Measurements from ENCODE around the gene ALS2CL.

ALS2CL gene

DNA sequence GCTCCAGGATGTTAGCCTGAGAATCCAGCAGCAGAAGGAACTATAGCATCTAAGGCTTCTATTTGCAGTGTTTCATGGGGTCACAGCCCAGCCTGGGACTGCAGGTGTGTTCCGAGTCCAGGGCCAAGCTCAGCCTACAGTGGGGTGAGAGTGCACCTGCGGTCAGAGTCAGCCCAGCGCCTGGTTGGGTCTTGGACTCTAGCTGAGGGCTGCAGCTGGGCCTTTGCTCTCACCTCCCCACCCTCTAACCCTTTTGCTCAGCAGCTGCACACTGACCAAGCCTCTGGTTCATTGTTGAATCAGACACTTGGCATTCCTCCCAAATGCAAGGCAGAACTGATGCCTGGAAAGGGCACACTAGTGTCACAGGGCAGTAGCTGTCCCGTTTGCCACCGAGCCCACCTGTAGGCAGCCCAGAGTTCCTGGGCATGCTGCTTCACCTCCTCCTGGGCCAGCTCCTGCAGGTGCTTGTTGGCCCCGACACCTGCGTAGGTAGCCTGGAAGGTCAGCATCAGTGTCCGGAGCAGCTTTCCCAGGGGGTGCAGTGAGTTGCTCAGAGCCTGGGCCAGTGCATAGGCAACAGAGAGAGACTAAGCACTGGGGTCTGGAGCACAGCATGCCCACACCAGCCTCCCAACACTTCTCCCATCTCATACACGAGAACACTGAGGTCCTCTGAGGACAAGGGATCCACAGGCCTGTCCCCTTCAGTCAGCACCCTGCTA, 17.5 kb downstream of the ALS2CL start:
- DNase-seq = no peak

- no peak for DNase-seq
These were observed 18.1 kb downstream of the ALS2CL start for GRCh38 chr3:46675426-46675825.

- no peak for DNase-seq
These were observed 19.2 kb downstream of the ALS2CL start for GRCh38 chr3:46674031-46674845.

DNA sequence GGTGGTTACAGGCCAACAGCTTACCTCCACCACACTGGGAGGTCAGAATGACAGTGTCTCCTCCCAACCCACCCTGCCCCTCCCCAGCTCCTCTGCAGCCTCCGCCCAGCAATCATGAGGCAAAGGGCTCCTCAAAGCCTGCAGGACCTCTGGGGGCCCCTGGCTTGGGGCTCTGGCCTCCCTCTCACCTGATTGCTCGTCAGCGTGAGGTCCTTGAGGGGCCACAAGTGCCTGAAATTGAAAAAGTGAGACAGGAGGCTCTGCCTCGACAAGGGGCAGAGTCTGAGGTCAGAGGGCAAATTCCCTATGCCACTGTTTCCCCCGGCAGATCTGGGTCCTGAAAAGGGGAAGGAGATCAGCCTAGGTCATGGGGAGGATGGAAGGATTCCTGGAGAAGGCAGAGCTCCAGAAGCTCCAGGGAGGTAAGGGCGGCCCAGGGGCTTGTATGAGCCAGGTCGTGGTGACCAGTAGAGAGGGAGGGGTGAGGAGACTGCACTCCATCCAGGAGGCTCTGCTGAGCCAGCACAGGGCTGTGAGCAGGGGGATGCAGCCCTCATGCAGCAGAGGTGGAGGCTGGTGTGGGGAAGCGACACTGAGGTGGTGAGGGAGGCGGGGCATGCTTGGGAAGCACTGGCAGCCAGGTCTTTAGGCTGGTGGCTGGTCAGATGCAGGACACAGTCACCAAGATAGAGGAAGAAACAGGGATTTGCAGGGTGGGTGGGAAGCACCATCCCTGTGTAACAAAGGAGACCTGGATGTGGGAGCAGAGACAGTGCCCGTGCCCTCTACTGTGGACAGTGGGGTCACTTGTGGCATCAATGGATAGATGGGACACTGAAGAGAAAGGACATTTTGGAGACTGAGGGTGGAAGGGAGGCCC, 20.1 kb downstream of the ALS2CL start:
- DNase-seq = no peak

DNA sequence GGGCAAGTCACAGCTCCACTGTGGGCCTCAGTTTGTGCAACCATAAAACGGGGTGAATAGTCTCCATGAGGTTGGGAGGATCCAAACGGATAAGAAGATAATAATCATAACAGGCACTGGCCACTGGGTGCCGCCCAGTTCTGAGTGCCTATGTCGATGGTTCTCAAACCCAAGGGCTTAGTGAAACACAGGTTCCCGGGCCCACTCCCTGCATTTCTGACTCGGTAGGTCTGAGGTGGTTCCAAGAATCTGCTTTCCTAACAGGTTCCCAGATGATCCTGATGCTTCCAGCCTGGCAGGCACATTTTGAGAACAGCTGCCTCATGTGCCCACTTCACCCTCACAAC, 21.2 kb downstream of the ALS2CL start:
- DNase-seq = no peak

- no peak for DNase-seq
These were observed 21.7 kb downstream of the ALS2CL start for GRCh38 chr3:46671541-46672348.

GRCh38 chr3:46670891-46671427, 22.5 kb downstream of the ALS2CL start:
- no peak for DNase-seq

DNA sequence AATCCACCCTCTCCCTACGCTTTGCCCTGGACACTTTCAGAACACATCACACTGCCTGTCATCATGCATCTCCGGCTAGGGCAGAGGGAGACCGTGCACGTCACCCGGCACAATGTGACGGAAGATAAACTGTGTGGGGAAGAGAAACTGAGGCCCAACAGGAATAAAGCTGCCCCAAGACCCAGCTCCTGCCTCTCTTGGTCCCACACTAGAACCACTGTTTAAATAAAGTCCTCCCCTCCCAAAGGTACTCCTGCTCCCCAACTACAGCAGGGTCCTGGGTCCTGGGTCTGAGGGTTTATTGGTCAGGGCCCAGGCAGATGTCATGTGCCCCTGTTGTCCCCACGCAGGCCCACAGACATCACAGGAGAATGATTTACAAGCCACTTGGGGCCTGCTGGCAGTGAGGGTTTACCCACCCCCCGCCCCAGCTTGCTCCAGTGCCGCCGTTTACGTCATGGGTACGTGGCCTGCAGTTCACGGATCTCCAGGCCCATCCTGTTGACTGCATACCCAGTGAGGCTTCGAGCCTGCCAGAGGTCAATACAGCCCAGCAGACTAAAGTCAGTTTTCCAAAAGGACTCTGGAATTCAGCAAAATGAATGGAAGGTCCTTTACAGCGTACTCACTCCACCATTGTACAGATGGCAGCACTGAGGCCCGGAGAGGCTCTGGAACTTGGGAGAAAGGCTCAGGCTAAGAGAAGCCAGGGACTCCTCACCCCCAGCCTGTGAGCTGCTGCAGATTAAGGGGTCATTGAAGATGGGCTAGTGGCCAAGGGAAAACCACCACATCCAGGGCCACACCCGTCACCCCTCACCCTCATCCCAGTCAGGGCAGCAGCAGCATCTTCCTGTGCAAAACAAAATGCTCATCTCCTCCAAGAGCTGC, 23.2 kb downstream of the ALS2CL start:
- no peak for DNase-seq

- DNase-seq = no peak
These were observed 24.1 kb downstream of the ALS2CL start for GRCh38 chr3:46669191-46669999.

DNA sequence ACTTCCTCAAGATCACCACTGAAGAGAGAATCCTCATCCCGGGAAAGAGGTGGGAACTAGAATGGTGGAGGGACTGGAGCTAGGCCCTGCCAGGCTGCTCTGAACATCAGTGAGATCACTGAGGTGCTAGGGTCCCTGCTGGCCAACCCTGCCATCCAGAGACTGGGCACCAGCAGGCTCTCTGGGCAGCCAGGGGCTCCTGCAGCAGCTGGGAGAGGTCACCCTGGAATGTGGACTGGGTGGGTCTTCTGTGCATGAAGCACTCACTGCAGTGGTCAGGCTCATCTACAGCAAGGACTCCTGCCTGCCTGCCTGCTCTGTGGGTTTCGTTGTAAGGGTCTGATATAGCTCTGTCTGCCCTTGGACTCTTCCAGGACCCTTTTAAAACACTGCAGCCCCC, 24.9 kb downstream of the ALS2CL start:
- DNase-seq = no peak

DNA sequence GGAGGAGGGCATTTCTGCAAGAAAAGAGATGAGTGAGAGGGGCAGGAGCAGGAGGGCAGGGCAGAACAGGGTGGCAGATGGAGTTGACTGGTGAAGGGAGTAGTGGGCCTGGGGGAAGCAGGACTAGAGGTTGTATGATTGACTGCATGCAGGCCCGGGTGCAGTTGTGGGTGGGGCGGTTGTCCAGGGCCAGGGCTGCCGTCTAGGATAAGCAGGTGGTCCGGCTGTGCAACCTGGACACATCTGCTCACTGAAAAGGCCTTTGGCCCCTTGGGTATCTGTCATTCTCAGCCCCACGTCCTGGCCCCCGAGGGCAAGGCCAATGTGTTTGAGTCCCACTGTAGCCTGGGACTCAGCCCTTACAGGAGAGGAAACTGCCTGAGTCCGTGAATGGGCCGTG, 25.4 kb downstream of the ALS2CL start:
- DNase-seq = no peak

DNA sequence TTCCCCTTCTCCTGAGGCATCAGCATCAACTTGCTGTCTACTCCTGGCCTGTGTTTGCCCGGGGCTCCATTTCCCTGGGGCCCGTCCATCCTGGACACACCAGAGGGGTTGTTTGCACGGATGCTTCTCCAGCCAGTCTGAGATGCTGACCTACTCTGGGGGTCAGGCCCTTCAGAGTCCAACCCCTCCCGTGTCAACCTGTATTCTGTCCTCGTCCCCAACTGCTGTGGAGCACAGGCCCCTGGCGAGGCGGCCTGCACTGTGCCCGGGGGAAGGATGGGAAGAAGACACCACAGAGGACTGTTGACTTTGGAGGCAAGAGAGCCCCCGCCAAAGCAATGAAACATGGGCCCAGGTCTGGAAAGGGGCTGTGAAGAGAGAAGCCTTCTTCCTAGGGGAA, 25.8 kb downstream of the ALS2CL start:
- no peak for DNase-seq

DNA sequence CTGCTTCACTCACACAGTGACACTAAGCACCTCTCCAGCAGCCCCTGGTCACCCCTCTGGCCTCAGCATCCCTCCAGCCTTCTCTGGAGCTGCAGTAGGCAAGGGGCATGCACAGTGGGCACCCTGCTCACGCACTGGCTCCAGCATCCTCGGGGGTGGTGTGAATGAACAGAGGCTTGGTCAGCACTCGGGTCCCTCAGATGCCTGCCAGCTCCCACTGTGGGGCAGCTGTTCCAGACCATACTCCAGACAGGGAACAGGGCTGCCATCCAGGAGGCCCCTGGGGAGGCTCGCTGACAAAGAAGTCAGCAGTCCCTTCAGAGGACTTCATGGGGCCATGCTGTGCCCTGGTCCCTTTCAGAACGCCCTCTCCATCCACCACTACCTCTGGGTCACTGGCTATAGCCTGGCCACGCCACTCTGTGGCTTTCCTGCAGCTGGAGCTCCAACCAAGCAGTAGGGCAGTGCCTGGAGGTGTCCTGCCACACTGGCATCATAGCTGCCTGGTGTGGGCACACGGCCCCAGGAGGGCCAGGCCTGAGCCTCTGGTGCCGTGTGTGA, 26.3 kb downstream of the ALS2CL start:
- DNase-seq = no peak

- DNase-seq = no peak
These were observed 27.0 kb downstream of the ALS2CL start for GRCh38 chr3:46666453-46666845.

GRCh38 chr3:46665763-46666452, 27.6 kb downstream of the ALS2CL start:
- DNase-seq = no peak

- DNase-seq = no peak
These were observed 28.3 kb downstream of the ALS2CL start for GRCh38 chr3:46664971-46665762.

DNA sequence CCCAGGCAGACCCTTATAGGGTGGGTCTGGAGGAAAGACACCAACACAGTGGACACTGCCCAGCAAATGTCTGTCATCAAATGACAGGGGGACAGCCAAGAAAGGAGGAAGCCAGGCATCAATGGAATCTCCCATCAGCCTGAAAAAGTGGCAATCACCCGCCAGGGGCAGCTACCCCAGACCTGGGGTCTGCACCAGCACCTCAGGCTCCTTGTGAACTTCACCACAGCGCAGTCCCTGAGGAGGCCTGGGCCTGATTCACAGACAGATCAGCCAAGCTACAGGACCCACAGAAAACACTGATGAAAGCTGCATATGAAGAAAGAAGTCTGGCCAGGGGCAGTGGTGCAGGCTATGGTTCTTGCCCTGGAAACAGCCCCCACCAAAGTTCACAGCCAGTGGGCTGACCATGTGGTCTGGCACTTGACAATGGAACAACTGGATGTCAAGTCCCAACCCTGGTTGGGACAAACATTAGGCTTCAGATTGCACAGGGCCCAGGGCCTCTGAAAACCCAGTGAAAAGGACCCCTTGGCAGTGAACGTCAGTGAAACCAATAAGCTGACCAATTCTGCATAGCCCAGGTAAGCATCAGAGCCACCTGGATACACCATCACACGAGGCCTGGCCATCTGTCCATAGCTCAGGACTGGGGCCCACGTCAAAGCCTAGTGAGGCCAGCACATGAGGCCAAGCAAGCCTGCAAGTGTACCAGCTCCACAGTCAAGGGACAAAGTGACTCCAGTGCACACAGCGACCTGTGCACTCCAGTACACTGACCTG, 29.1 kb downstream of the ALS2CL start:
- DNase-seq = no peak

Data from NCI-H524 (cell line).